NCI-H2196 (cell line): ENCODE measurements around the gene ZNG1F.
"Not testable (repeated sequence)": the region's sequence is repeated elsewhere in the genome, so short reads cannot be mapped to it uniquely, and the experiment has no call there.

ENCODE experiments used
- DNase-seq: peaks from one replicate; lab custom pipeline; 2025; ENCODE audit not compliant: unreplicated experiment; lab: John Stamatoyannopoulos, UW

Gene ZNG1F

GRCh38 chr9:41189217-41189616 lies at the start of gene ZNG1F:
ZNG1F (minus strand) TSS chr9:41189317; CDS start chr9:41189258, 59 bp downstream.
- DNase-seq = not testable (repeated sequence)

- DNase-seq = not testable (repeated sequence)
These were observed 48.1 kb upstream of the ZNG1F start for GRCh38 chr9:41237110-41237749.

- DNase-seq = not testable (repeated sequence)
These were observed 47.5 kb upstream of the ZNG1F start for GRCh38 chr9:41236486-41237109.

- DNase-seq = not testable (repeated sequence)
These were observed 46.0 kb upstream of the ZNG1F start for GRCh38 chr9:41234811-41235805.

- not testable (repeated sequence) for DNase-seq
These were observed 45.1 kb upstream of the ZNG1F start for GRCh38 chr9:41234221-41234620.

- not testable (repeated sequence) for DNase-seq
These were observed 43.2 kb upstream of the ZNG1F start for GRCh38 chr9:41232326-41232725.

GRCh38 chr9:41230418-41230817 lies 41.3 kb upstream of the ZNG1F start:
- DNase-seq = not testable (repeated sequence)

GRCh38 chr9:41229408-41230401 lies 40.6 kb upstream of the ZNG1F start:
- no peak for DNase-seq

GRCh38 chr9:41219831-41220230 lies 30.7 kb upstream of the ZNG1F start:
- DNase-seq = not testable (repeated sequence)

GRCh38 chr9:41188439-41188838 lies 678 bp downstream of the ZNG1F start:
- not testable (repeated sequence) for DNase-seq

GRCh38 chr9:41174994-41175393 lies 14.1 kb downstream of the ZNG1F start:
- DNase-seq = not testable (repeated sequence)

GRCh38 chr9:41150116-41150515 lies 39.0 kb downstream of the ZNG1F start:
- DNase-seq = not testable (repeated sequence)

GRCh38 chr9:41141878-41142277 lies 47.2 kb downstream of the ZNG1F start:
- not testable (repeated sequence) for DNase-seq

GRCh38 chr9:41128581-41128980 lies 60.5 kb downstream of the ZNG1F start, which contains the start of gene FOXD4L6:
FOXD4L6 (minus strand) TSS chr9:41128681; CDS start chr9:41128383, 298 bp downstream.
- not testable (repeated sequence) for DNase-seq

GRCh38 chr9:41126746-41127446 lies 62.2 kb downstream of the ZNG1F start:
- DNase-seq = not testable (repeated sequence)

GRCh38 chr9:41125936-41126335 lies 63.2 kb downstream of the ZNG1F start:
- not testable (repeated sequence) for DNase-seq

- not testable (repeated sequence) for DNase-seq
These were observed 63.9 kb downstream of the ZNG1F start for GRCh38 chr9:41125109-41125658.

- not testable (repeated sequence) for DNase-seq
These were observed 64.6 kb downstream of the ZNG1F start for GRCh38 chr9:41124250-41125108.
